Measurements from ENCODE around the gene GLT8D2.
"Not testable (repeated sequence)": the region's sequence is repeated elsewhere in the genome, so short reads cannot be mapped to it uniquely, and the experiment has no call there.

The GLT8D2 gene

DNA sequence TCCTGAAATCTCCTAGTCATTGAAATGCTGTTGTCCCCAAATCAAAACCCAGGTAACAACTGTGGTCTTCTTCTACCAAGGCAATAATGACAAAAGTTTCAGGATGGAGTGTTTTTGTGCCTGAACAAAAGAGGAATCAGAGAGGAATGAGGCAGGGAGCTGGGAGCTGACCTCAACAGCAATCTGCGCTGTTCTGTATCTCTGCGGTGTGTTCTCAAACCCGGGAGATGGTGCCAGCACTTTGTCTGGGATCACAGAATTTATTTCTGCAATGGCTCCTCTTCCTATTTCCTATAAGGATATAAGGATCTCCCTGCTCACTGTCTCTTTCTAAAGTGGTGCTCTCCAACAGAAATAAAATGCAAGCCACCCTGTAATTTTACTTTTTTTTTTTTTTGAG, 449 bp upstream of the GLT8D2 start:
- DNase-seq (ENCODE audit: low read depth in 2 of 2) = no peak

GRCh38 chr12:104049278-104049902, 597 bp downstream of the GLT8D2 start:
- no peak for DNase-seq (ENCODE audit: low read depth in 2 of 2)

GRCh38 chr12:104048811-104049210, 1.2 kb downstream of the GLT8D2 start:
- no peak for DNase-seq (ENCODE audit: low read depth in 2 of 2)

DNA sequence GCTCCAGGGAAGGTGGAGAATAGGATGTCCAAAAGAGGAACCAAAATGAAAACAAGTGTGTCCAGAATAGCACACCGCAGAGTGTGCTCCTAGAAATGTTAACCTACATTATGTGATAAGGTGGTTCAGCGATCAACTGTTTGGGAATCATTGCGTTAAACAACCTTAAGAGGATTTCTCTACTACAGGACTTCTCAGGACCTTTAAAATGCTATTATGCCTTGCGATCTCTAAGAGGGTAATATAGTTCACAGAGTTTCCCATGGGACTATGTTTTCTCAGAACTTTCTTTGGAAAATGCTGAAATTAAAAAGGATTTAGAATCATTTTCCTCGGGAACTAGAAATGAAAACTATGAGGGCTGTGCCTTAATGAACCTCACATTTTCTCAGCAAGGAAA, 1.8 kb downstream of the GLT8D2 start:
- DNase-seq (ENCODE audit: low read depth in 2 of 2) = no peak

GRCh38 chr12:104046306-104046705, 3.7 kb downstream of the GLT8D2 start:
- DNase-seq (ENCODE audit: low read depth in 2 of 2) = no peak

GRCh38 chr12:104044158-104044557, 5.8 kb downstream of the GLT8D2 start:
- no peak for DNase-seq (ENCODE audit: low read depth in 2 of 2)

DNA sequence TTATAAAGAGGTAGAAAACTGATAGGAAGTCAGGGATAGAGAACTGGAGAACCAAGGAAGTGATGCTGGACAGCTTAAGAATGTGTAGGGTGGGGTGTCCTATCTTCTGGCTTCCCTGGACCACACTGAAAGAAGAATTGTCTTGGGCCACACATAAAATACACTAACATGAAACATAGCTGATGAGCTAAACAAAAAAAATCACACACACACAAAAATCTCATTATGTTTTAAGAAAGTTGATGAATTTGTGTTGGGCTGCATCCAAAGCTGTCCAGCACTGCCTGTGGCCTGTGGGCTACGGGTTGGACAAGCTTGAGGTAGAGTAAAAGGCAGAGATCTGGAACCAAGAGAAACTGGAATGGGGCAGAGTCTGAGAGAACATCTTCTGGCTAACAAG, 7.4 kb downstream of the GLT8D2 start:
- no peak for DNase-seq (ENCODE audit: low read depth in 2 of 2)

DNA sequence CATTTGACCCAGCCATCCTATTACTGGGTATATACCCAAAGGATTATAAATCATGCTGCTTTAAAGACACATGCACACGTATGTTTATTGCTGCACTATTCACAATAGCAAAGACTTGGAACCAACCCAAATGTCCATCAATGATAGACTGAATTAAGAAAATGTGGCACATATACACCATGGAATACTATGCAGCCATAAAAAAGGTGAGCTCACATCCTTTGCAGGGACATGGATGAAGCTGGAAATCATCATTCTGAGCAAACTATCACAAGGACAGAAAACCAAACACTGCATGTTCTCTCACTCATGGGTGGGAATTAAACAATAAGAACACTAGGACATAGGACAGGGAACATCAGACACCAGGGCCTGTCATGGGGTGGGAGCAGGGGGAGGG, 10.2 kb downstream of the GLT8D2 start:
- DNase-seq (ENCODE audit: low read depth in 2 of 2) = not testable (repeated sequence)

DNA sequence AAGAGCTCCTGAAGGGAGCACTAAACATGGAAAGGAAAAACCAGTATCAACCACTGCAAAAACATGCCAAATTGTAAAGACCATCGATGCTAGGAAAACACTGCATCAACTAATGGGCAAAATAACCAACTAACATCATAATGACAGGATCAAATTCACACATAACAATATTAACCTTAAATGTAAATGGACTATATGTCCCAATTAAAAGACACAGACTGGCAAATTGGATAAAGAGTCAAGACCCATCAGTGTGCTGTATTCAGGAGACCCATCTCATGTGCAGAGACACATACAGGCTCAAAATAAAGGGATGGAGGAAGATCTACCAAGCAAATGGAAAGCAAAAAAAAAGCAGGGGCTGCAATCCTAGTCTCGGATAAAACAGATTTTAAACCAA, 13.8 kb downstream of the GLT8D2 start:
- not testable (repeated sequence) for DNase-seq (ENCODE audit: low read depth in 2 of 2)

DNA sequence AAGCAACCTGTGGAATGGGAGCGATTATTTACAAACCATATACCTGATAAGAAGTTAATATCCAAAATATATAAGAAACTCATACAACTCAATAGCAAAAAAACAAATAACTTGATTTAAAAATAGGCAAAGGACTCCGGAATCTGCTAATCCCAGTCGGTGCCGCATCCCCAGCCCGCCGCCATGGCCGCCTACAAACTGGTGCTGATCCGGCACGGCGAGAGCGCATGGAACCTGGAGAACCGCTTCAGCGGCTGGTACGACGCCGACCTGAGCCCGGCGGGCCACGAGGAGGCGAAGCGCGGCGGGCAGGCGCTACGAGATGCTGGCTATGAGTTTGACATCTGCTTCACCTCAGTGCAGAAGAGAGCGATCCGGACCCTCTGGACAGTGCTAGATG, 19.4 kb downstream of the GLT8D2 start:
- not testable (repeated sequence) for DNase-seq (ENCODE audit: low read depth in 2 of 2)

- no peak for DNase-seq (ENCODE audit: low read depth in 2 of 2)
Observed at GRCh38 chr12:104026841-104027599, 23.0 kb downstream of the GLT8D2 start.

DNA sequence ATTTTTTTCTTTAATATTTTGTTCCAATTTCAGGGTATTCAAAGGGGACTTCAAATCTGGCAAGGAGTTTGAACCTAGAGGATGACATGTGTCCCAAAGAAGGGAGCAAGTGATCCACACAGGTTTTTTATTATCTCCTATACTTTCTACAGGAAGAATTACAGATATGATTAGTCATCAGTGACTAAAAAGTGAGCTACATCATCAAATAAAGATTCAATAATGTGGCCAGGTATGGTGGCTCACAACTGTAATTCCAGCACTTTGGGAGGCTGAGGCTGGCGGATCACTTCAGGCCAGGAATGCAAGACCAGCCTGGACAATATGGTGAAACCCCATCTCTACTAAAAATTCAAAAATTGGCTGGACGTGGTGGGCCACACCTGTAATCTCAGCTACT, 24.2 kb downstream of the GLT8D2 start:
- DNase-seq (ENCODE audit: low read depth in 2 of 2) = no peak

DNA sequence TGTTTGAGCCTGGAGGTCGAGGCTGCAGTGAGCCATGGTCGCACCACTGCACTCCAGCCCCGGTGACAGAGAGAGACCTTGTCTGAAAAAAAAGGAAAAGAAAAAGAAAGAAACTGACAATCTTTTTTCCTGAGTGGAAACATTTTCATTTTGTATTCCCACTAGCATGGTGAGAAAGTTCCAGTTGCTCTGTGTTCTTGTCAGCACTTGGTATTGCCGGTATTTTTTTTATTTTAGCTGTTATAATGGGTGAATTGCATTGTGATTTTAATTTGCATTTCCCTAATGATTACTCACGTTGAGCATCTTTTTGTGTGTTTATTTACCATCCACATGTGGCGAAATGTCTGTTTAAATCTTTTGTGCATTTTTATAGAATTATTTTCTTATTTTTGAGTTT, 25.6 kb downstream of the GLT8D2 start:
- DNase-seq (ENCODE audit: low read depth in 2 of 2) = no peak

DNA sequence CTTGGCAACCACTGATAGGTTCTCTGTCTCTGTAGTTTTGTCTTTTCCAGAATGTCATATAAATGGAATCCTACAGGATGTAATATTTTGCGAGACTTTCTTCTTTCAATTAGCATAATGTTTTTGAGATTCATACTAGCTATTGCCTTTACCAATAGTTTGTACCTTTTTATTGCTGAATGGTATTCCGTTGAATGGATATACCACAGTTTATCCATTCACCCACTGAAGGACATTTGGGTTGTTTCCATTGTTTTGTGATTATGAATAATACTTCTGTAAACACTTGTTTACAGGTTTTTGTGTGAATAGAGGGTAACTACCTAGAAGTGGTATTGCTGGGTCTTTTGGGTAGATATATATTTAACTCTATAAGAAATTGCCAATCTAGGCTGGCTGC, 26.3 kb downstream of the GLT8D2 start:
- no peak for DNase-seq (ENCODE audit: low read depth in 2 of 2)

GRCh38 chr12:104022786-104023185, 27.2 kb downstream of the GLT8D2 start:
- no peak for DNase-seq (ENCODE audit: low read depth in 2 of 2)

DNA sequence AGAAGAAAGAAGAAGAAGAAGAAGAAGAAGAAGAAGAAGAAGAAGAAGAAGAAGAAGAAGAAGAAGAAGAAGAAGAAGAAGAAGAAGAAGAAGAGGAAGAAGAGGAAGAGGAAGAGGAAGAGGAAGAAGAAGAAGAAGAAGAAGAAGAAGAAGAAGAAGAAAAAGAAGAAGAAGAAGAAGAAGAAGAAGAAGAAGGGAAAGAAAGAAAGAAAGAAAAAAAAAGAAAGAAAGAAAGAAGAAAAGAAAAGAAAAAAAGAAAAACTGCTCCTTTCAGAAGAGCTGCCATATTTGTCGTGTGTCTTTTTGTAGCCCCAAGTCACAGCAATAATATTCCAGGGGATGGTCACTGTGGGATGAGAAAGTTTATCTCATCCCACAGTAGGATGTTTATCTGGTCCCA, 28.1 kb downstream of the GLT8D2 start:
- not testable (repeated sequence) for DNase-seq (ENCODE audit: low read depth in 2 of 2)

DNA sequence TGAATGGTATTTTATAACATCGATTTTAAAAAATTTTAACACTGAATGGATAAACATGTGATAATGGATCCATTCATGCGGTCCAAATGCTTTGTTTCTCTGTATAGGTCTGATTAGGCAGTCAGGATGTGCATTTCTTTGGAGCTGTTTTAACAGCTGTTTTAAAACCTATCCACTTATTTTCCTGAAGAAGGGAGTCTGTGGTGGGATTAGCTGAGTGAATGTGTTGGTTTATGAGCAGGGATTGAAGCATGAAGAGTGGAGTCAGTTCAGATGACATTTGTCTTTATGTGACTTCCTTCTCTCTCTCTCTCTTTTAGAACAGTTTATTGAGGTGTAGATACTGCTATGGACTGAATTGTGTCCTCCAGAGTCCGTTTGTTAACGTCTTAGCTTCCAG, 37.7 kb downstream of the GLT8D2 start:
- DNase-seq (ENCODE audit: low read depth in 2 of 2) = no peak

DNA sequence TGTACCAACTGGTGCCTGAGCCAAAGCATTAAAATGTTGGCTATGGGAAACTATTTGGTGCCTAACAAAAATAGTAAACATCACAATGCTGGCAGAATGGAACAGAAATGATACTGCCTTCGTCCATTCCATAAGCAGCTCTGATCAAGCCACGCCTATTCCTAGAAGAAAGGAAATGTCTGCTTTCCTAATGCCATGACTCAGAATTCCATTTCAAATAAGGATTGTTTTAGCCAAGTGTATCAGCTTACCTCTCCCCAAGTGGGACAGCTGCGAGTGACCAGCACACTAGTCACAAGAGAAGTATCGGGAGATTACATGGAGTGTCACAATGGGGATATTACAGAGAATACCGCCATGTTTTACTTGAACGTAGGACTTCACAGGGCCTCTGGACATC, 38.7 kb downstream of the GLT8D2 start:
- no peak for DNase-seq (ENCODE audit: low read depth in 2 of 2)

DNA sequence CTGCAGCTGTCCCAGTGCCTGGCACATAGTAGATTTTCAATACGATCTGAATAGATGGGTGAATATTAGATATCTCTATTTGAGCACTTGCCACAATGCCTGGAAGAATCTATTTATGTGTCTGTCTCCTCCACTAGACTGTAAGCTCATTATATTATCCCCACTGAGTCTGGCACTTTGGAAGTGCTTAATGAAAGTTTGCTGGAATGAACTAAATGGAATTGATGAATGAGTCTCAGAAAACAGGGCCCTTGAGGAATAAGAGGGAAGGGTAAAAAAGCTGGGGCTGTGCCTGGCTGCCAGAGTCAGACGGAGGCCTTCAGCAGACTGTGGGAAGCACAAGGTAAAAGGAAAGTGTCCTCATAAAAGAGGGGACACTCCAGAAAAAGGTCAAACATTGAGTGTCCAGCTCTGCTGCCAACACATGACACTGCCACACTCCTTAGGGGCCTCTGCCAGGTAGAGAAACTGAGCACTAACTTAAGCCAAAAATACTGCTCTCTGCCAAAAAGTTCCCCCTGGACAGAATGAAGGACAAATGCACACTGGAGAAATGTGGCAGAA, 39.3 kb downstream of the GLT8D2 start:
- DNase-seq (ENCODE audit: low read depth in 2 of 2) = no peak

GRCh38 chr12:104010121-104010520, 39.9 kb downstream of the GLT8D2 start:
- no peak for DNase-seq (ENCODE audit: low read depth in 2 of 2)

DNA sequence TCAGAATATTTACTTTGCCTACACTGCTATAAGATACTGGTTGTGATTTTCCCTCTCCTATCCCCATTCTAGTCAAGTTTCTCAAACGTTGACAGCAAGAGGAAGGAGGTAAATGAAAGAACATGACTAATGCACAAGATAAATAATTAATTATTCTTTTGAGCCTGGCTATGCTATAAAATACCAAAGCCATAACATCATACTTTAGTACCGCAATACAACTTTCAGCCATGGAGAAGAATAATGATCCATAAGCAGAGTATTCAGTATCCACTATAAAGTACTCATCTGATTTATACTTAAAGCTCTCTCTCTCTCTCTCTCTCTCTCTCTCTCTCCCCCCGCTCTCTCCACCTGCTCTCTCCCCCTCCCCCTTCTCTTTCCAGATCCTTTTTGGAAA, 43.1 kb downstream of the GLT8D2 start:
- no peak for DNase-seq (ENCODE audit: low read depth in 2 of 2)

DNA sequence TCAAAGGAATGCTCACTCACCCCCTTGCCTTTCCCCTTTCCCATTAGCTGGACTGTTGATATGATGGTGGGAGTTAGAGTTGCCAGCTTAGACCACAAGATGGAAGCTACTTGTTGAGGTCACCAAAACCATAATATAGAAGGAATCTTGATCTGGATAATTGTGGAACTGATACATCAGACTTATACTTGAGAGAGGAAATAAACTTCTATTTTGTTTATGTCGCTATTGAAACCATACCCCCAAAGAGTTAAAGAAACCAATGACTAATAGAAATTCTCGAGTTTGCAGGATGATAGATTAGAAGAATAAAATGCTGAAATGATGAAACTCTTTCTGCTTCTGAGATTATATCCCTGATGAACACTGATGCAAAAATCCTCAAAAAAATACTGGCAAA, 46.4 kb downstream of the GLT8D2 start:
- no peak for DNase-seq (ENCODE audit: low read depth in 2 of 2)

DNA sequence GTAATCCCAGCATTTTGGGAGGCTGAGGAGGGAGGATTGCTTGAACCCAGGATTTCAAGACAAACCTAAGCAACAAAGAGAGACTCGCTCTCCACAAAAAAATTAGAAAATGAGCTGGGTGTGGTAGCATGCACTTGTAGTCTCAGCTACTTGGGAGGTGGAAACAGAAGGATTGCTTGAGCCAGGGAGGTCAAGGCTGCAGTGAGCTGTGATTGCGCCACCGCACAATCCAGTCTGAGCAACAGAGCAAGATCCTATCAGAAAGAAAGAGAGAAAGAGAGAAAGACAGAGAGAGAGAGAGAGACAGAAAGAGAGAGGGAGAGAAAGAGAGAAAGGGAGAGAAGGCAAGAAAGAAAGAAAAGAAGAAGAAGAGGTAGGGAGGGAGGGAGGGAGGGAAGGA, 47.3 kb downstream of the GLT8D2 start:
- DNase-seq (ENCODE audit: low read depth in 2 of 2) = no peak

All from stimulated activated CD8-positive, alpha-beta memory T cell treated with anti-CD3 and anti-CD28 coated beads, Interleukin-7, amount 100 ng/mL, for 1 hour (primary cell).